WTC11 (cell line): Measurements from ENCODE around the gene SHFL.

ENCODE experiments used
- CTCF ChIP-seq: fragments of 200-600 bp; IDR thresholded peaks from 2 replicates; pipeline ENCODE4 v1.8.0; 2022; ENCODE audit warnings: antibody characterized with exemption
- E2F5 ChIP-seq: sonication (generic); formaldehyde crosslinking; IDR thresholded peaks from 2 replicates; pipeline ENCODE4 v1.8.1; 2022; ENCODE audit warnings: mild to moderate bottlenecking, moderate library complexity, missing genetic modification reagents
- PRRX2 ChIP-seq: fragments of 250-450 bp; sonication (Bioruptor Pico); IDR thresholded peaks from 2 replicates; pipeline ENCODE4 v1.8.0; 2021; ENCODE audit warnings: mild to moderate bottlenecking
- ZMAT4 ChIP-seq: fragments of 250-450 bp; sonication (Bioruptor Pico); IDR thresholded peaks from 2 replicates; pipeline ENCODE4 v1.9.0; 2021; ENCODE audit warnings: mild to moderate bottlenecking

GRCh38 chr19:10102787-10103236 lies 16.7 kb downstream of the SHFL start:
- no peak for TF ChIP-seq CTCF
- TF ChIP-seq ZMAT4 (CRISPR knock-in tag): no peak
- no peak for TF ChIP-seq PRRX2 (CRISPR knock-in tag)
- no peak for TF ChIP-seq E2F5 (CRISPR knock-in tag)
